ENCODE measurements around the gene MRNIP.

Gene MRNIP

DNA sequence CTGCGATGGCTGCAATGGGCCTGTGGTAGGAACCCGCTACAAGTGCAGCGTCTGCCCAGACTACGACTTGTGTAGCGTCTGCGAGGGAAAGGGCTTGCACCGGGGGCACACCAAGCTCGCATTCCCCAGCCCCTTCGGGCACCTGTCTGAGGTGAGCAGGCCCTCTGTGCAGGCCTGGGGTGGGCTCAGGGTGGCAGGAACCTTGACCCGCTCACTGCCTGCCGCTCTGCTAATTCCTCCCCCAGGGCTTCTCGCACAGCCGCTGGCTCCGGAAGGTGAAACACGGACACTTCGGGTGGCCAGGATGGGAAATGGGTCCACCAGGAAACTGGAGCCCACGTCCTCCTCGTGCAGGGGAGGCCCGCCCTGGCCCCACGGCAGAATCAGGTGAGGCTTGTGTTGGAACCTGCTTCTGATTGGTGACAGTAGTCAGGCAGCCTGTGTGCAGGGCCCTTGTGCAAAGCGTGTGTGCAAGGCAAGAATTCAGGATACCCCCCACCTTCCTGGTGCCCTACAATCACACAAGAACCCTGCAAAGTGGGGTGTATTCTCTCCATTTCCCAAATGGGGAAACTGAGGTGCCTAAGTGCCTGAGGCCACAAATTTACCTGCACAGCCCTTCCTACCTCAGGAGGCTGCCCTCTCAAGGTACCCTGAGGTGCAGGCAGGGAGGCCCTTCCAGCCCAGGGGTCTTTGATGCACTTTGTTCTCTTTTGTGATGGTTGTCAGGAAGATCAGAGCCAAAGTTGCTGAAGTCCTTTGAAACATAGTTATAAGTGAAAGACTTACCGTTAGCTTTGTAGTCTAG lies 34.5 kb downstream of the MRNIP start:
- Histone ChIP-seq H3K36me3 (ENCODE audit: control insufficient read depth, insufficient read depth, low read length) (peaks cover 59% of the 10 kb centered on the region), H3K27me3 (replicated peaks; ENCODE audit: control insufficient read depth, insufficient read depth, low read length, poor library complexity, severe bottlenecking) (no peaks in the 10 kb centered on the region), H3K4me3 (ENCODE audit: insufficient read depth, low read depth, low read length, poor library complexity, severe bottlenecking) (no peak overlapping the region), H3K27ac (ENCODE audit: insufficient read depth, low read length, poor library complexity, severe bottlenecking) (no peak overlapping the region), H3K9me3 (ENCODE audit: control insufficient read depth, low read length) (no peaks in the 10 kb centered on the region), H3K4me1 (ENCODE audit: control insufficient read depth, insufficient read depth, low read length, poor library complexity, severe bottlenecking) (peaks cover 24% of the 10 kb centered on the region)
- DNase-seq = no peak

DNA sequence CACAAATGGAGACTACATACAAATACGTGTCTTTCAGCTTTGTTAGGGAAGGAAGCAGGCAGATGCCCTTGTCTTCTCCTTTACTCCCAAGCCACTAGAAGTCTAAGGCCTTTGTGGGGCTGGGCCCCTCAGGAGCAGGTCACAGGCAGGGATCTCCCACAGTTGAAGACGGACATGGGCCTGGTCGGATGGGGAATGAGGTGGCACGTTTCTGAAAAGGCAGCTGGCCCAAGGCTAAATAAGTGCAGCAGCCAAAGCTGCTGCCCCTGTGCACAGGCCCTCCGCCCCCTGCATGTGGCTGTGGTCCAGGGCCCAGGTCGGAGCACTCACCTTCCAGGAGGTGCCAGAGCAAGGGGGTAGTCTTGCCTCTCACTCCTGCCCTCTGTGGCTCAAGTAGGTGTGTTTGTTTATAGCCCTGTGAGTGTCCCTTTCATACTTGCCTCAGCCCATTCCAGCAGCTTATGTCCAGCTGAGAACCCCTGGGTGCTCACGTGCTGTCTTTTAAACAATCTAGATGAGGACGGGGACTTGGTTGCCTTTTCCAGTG lies 36.1 kb downstream of the MRNIP start:
- Histone ChIP-seq H3K4me1 (ENCODE audit: control insufficient read depth, insufficient read depth, low read length, poor library complexity, severe bottlenecking) (peaks cover 37% of the 10 kb centered on the region), H3K4me3 (ENCODE audit: insufficient read depth, low read depth, low read length, poor library complexity, severe bottlenecking) (peak overlapping the region; percentile 100), H3K9me3 (ENCODE audit: control insufficient read depth, low read length) (no peaks in the 10 kb centered on the region), H3K27me3 (replicated peaks; ENCODE audit: control insufficient read depth, insufficient read depth, low read length, poor library complexity, severe bottlenecking) (no peaks in the 10 kb centered on the region), H3K27ac (ENCODE audit: insufficient read depth, low read length, poor library complexity, severe bottlenecking) (peak overlapping the region; percentile 98), H3K36me3 (ENCODE audit: control insufficient read depth, insufficient read depth, low read length) (peaks cover 45% of the 10 kb centered on the region)
- DNase-seq = no peak

DNA sequence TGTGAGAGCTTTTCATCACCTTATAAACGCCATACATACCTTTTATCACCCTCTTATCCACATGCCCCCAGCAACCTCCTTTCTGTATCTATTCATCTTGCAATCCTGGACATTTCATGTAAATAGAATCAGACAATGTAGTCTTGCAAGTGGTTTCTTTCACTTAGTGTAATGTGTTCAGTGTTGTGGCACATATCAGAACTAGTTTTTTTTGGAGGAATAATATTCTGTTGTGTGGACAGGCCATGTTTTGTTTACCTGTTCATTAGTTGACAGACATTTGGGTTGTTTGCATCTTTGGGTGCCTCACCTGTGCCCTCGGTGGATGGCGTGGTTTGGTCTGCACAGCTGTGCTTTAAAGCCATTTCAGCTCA lies 36.6 kb downstream of the MRNIP start:
- peaks cover 40% of the 10 kb centered on the region for H3K4me1 ChIP-seq (ENCODE audit: control insufficient read depth, insufficient read depth, low read length, poor library complexity, severe bottlenecking)
- DNase-seq = no peak
- H3K27ac ChIP-seq (ENCODE audit: insufficient read depth, low read length, poor library complexity, severe bottlenecking) = peak overlapping the region; percentile 98
- H3K9me3 ChIP-seq (ENCODE audit: control insufficient read depth, low read length) = no peaks in the 10 kb centered on the region
- peaks cover 40% of the 10 kb centered on the region for H3K36me3 ChIP-seq (ENCODE audit: control insufficient read depth, insufficient read depth, low read length)
- H3K4me3 ChIP-seq (ENCODE audit: insufficient read depth, low read depth, low read length, poor library complexity, severe bottlenecking) = peak overlapping the region; percentile 100
- H3K27me3 ChIP-seq (replicated peaks; ENCODE audit: control insufficient read depth, insufficient read depth, low read length, poor library complexity, severe bottlenecking) = no peaks in the 10 kb centered on the region

DNA sequence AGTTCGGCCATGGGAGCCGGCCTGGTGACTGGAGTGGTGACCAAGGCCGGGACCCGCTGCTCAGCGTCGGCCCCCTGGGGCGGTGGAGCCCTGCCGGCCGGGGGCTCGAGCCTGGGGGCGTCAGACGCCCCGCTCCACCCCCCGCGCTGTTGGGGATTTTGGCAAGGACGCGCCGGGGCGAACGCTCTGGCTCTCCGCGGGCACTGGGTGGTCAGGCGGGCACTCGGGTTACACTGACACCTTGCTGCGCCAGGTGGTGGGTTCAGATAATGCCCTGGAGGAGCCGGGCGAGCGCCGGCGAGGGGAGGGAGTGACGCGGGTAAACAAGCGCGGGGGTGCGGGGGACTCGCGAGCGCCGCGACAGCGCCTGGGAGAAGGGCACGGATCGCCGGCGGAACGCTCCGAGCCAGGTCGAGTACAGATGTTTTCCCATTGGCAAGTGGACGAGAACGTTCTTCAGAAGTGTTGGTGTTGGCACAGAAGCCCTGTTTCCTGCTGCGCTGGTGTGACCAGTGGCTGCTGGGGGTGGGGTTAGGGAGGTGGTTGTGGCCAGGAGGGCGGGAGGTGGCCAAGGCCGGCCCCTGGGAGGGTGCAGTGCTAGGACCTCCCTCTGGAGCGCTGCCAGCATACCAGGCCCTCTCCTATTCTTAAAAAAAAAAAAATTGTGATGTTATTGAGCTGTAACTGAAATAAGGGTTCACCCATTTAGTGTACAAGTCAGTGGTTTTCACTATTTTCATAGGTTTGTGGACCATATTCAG lies 37.1 kb downstream of the MRNIP start:
- Histone ChIP-seq H3K9me3 (ENCODE audit: control insufficient read depth, low read length) (no peaks in the 10 kb centered on the region), H3K27ac (ENCODE audit: insufficient read depth, low read length, poor library complexity, severe bottlenecking) (peak overlapping the region; percentile 98), H3K4me3 (ENCODE audit: insufficient read depth, low read depth, low read length, poor library complexity, severe bottlenecking) (peak overlapping the region; percentile 100), H3K36me3 (ENCODE audit: control insufficient read depth, insufficient read depth, low read length) (peaks cover 34% of the 10 kb centered on the region), H3K4me1 (ENCODE audit: control insufficient read depth, insufficient read depth, low read length, poor library complexity, severe bottlenecking) (peaks cover 40% of the 10 kb centered on the region), H3K27me3 (replicated peaks; ENCODE audit: control insufficient read depth, insufficient read depth, low read length, poor library complexity, severe bottlenecking) (no peaks in the 10 kb centered on the region)
- DNase-seq = peak; percentile 79 to 87 (median 85)

DNA sequence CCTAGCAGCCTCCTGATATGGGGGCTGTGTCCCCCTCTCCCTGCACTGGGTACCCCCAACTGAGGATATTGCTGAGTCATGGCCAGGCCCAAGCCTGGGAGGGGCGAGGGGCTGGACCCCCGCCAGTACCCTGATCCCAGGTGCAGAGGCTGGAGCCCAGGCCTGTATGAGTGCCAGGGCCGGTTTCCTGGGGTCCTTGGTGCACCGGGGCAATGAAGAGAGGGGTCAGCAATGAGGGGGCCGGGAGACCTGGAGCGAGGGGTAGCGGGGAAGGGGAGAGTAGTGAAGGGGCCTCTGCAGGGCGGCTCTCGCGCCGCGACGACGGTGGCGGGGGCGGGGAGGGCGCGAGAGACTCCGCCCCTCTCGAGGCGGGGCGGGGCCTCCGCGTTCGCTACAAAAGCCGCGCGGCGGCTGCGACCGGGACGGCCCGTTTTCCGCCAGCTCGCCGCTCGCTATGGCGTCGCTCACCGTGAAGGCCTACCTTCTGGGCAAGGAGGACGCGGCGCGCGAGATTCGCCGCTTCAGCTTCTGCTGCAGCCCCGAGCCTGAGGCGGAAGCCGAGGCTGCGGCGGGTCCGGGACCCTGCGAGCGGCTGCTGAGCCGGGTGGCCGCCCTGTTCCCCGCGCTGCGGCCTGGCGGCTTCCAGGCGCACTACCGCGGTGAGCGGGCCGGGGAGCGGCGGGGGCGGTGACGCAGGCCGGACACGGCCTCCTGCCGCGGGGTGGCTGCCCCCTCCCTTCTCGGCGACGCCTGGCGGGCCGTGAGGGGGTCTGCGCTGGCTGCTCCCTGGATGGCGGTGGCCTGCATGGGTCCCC lies 37.9 kb downstream of the MRNIP start, which contains the start of gene SQSTM1:
SQSTM1 (plus strand) TSS at position 423 of the 815 bp plus-strand sequence; CDS start at position 455, 32 bp downstream.
- peaks cover 26% of the 10 kb centered on the region for H3K36me3 ChIP-seq (ENCODE audit: control insufficient read depth, insufficient read depth, low read length)
- H3K4me1 ChIP-seq (ENCODE audit: control insufficient read depth, insufficient read depth, low read length, poor library complexity, severe bottlenecking) = peaks cover 40% of the 10 kb centered on the region
- peak within 1 kb of the TSS; percentile 98 for H3K27ac ChIP-seq (ENCODE audit: insufficient read depth, low read length, poor library complexity, severe bottlenecking)

DNA sequence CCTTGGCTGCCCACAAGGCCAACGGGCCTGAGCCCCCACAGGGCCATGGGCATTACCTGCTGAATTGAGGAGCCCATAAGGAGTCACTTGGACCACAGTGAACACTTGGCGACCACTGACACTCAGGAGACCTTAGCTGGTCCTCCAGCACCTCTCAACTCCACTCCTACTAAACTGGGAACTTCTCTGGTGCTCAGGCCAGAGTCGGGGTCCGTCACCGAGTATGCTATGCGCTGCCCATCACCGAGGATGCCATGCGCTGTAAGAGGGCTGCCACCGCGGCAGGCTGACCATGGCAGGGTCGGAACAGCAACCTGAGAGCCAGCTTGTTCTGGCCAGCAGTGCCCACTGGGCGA lies 38.5 kb downstream of the MRNIP start:
- Histone ChIP-seq H3K27ac (ENCODE audit: insufficient read depth, low read length, poor library complexity, severe bottlenecking) (peak overlapping the region; percentile 98), H3K4me1 (ENCODE audit: control insufficient read depth, insufficient read depth, low read length, poor library complexity, severe bottlenecking) (peaks cover 40% of the 10 kb centered on the region), H3K9me3 (ENCODE audit: control insufficient read depth, low read length) (no peaks in the 10 kb centered on the region), H3K27me3 (replicated peaks; ENCODE audit: control insufficient read depth, insufficient read depth, low read length, poor library complexity, severe bottlenecking) (no peaks in the 10 kb centered on the region), H3K4me3 (ENCODE audit: insufficient read depth, low read depth, low read length, poor library complexity, severe bottlenecking) (peak overlapping the region; percentile 100), H3K36me3 (ENCODE audit: control insufficient read depth, insufficient read depth, low read length) (peaks cover 21% of the 10 kb centered on the region)
- no peak for DNase-seq

More for the DNA sequence above, 37.9 kb downstream of the MRNIP start, which contains the start of gene SQSTM1:
- DNase-seq = peak; percentile 71 to 78 (median 72)
- Histone ChIP-seq H3K27me3 (replicated peaks; ENCODE audit: control insufficient read depth, insufficient read depth, low read length, poor library complexity, severe bottlenecking) (no peaks in the 10 kb centered on the region), H3K4me3 (ENCODE audit: insufficient read depth, low read depth, low read length, poor library complexity, severe bottlenecking) (peak within 1 kb of the TSS; percentile 100), H3K9me3 (ENCODE audit: control insufficient read depth, low read length) (no peaks in the 10 kb centered on the region)

DNA sequence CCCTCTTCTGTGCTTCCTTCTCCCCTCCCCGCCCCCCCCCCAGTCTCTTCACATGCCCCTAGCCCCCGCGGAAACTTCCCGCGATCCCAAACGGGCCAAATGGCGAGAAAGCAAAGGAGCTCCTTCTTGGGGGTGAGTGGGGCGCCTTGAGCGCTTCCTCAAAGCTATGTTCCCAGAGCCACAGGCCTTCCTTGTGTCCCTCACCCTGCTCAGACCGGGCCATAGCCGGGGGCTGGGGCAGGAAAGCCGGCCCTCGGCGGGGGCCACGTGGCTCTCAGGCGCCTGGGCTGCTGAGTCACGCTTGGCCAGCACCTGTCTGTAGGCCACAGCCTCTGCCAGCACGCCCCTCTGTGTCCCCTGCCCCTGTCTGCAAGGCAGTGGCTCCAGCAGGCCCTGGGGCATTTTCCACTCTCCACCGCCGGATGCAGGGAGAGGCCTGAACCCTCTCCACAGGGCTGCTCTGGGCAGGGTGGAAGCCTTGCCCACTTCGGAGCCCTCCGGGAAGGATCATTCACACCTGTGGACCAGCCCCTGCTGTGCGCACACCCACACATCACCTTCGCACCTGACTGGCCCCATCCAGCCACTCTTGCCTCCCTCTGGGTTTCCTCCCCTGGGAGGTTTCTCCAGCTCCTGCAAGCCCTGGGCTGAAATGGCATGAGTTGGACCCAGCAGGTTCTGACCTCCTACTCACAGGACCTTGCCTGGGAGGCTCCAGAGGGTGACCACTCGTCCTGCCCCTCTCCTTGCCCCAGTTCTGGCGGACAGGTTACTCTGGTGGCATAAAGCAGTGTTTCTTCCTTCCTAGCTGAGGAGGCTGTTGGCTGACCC lies 39.1 kb downstream of the MRNIP start:
- H3K4me3 ChIP-seq (ENCODE audit: insufficient read depth, low read depth, low read length, poor library complexity, severe bottlenecking) = peak overlapping the region; percentile 100
- H3K9me3 ChIP-seq (ENCODE audit: control insufficient read depth, low read length) = no peaks in the 10 kb centered on the region
- peaks cover 16% of the 10 kb centered on the region for H3K36me3 ChIP-seq (ENCODE audit: control insufficient read depth, insufficient read depth, low read length)
- peak overlapping the region; percentile 98 for H3K27ac ChIP-seq (ENCODE audit: insufficient read depth, low read length, poor library complexity, severe bottlenecking)
- H3K4me1 ChIP-seq (ENCODE audit: control insufficient read depth, insufficient read depth, low read length, poor library complexity, severe bottlenecking) = peaks cover 40% of the 10 kb centered on the region
- no peaks in the 10 kb centered on the region for H3K27me3 ChIP-seq (replicated peaks; ENCODE audit: control insufficient read depth, insufficient read depth, low read length, poor library complexity, severe bottlenecking)
- peak; percentile 39 to 44 (median 42) for DNase-seq

DNA sequence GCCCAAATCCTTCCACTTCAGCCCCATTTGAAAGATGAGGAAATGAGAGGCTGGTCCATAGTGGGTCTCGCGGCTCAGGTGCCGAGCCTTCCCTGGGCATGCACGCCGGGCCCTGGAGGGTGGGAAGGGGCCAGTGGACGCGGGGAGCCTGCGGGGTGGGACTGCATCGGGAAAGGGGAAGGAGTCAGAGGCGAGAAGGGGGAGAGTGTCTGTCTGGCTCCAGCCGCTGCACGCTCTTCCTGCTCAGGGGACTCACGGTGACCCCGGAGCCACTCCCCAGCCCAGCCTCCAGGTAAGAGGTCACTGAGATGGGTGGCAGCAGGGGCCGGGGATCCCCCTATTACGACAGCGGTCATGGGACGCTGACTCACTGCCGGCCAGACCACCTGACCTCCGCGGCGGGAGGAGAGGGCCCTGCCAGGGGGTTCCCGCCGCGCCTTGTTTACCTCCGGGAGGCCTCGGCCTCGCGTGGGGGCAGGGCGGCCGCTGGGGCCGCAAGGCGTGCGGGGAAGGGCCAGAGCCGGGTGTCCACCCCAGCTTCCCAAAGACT lies 39.8 kb downstream of the MRNIP start:
- DNase-seq = peak; percentile 92 to 96 (median 93)
- H3K4me3 ChIP-seq (ENCODE audit: insufficient read depth, low read depth, low read length, poor library complexity, severe bottlenecking) = peak overlapping the region; percentile 100
- H3K9me3 ChIP-seq (ENCODE audit: control insufficient read depth, low read length) = no peaks in the 10 kb centered on the region
- peaks cover 40% of the 10 kb centered on the region for H3K4me1 ChIP-seq (ENCODE audit: control insufficient read depth, insufficient read depth, low read length, poor library complexity, severe bottlenecking)
- H3K27ac ChIP-seq (ENCODE audit: insufficient read depth, low read length, poor library complexity, severe bottlenecking) = peak overlapping the region; percentile 98
- H3K36me3 ChIP-seq (ENCODE audit: control insufficient read depth, insufficient read depth, low read length) = peaks cover 16% of the 10 kb centered on the region
- no peaks in the 10 kb centered on the region for H3K27me3 ChIP-seq (replicated peaks; ENCODE audit: control insufficient read depth, insufficient read depth, low read length, poor library complexity, severe bottlenecking)

Measured in effector memory CD4-positive, alpha-beta T cell (primary cell).